ENCODE measurements around the gene C6orf120. TPM values are rescaled to one million over a fixed set of nuclear protein-coding genes. Genes with fewer than 3 reads are reported as not detected.

Gene C6orf120
- total RNA-seq, 1 donor from 2014 or later: 34.6 TPM

DNA sequence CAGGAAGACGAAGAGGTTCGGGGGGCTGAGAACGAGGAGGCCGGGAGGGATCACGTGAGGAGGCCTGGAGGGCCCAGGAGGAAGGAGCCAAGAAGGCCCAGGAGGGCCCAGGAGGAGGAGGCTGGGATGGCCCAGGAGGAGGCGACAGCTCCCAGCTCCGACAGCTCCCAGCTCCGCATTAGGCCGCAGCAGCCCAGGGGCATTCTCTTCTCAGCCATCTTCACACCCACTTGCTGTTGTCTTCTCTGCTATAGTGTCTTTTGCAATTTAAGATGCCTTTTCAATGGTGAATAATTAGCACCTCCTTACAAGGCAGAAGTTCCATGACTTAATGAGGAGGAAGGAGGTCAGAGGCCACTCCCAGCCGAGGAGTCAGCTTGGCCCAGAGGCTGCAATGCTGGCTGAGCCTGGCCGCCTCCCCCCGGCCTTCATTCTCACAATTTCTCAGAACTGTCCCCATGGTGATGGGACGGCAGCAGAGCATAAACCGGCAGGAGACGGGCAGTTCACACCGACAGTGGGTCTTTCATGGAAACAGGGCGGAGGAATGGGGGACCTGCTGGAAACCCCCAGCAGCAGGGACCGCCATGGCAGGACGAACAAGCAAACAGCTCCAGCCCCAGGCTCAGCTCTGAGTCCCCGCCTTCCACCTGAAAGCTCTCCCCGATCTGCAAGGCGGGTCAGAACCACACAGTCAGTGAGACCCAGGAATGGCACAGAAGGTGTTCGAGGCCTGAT, 45.2 kb upstream of the C6orf120 start:
- Histone ChIP-seq H3K9me3 (ENCODE audit: insufficient read depth, low read depth, low read length) (no peaks in the 10 kb centered on the region), H3K4me1 (ENCODE audit: insufficient read depth, low read length) (peaks cover 5% of the 10 kb centered on the region), H3K9ac (ENCODE audit: low read length) (no peak overlapping the region), H3K27ac (ENCODE audit: low read depth, low read length) (no peak overlapping the region), H4K20me1 (ENCODE audit: insufficient read depth, low read length) (no peaks in the 10 kb centered on the region), H3K27me3 (ENCODE audit: insufficient read depth, low read length) (no peaks in the 10 kb centered on the region), H3K36me3 (ENCODE audit: insufficient read depth, low read length) (peaks cover 9% of the 10 kb centered on the region), H2AFZ (ENCODE audit: low read depth, low read length) (no peak overlapping the region), H3K4me3 (ENCODE audit: insufficient read depth, low read depth, low read length) (no peak overlapping the region), H3K79me2 (ENCODE audit: insufficient read depth, low read length) (no peaks in the 10 kb centered on the region), H3K4me2 (ENCODE audit: low read length) (no peak overlapping the region)
- Mint-ChIP-seq H3K27ac (ENCODE audit: unreplicated experiment) (no peak overlapping the region), H3K27me3 (ENCODE audit: low read depth, unreplicated experiment) (no peaks in the 10 kb centered on the region), H3K9me3 (ENCODE audit: unreplicated experiment) (peaks cover 2% of the 10 kb centered on the region), H3K4me1 (ENCODE audit: low read depth, unreplicated experiment) (peaks cover 4% of the 10 kb centered on the region), H3K4me3 (ENCODE audit: unreplicated experiment) (no peak overlapping the region), H3K36me3 (ENCODE audit: low read depth, unreplicated experiment) (peaks cover 35% of the 10 kb centered on the region)
- TF ChIP-seq, protein P1, sequence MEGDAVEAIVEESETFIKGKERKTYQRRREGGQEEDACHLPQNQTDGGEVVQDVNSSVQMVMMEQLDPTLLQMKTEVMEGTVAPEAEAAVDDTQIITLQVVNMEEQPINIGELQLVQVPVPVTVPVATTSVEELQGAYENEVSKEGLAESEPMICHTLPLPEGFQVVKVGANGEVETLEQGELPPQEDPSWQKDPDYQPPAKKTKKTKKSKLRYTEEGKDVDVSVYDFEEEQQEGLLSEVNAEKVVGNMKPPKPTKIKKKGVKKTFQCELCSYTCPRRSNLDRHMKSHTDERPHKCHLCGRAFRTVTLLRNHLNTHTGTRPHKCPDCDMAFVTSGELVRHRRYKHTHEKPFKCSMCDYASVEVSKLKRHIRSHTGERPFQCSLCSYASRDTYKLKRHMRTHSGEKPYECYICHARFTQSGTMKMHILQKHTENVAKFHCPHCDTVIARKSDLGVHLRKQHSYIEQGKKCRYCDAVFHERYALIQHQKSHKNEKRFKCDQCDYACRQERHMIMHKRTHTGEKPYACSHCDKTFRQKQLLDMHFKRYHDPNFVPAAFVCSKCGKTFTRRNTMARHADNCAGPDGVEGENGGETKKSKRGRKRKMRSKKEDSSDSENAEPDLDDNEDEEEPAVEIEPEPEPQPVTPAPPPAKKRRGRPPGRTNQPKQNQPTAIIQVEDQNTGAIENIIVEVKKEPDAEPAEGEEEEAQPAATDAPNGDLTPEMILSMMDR (IDR thresholded peaks at IDR 0.05; ENCODE audit: insufficient read depth, low read depth, low read length): no peak
- TF ChIP-seq EZH2 (IDR thresholded peaks at IDR 0.05; ENCODE audit: insufficient read depth, low read length): no peak
- FAIRE-seq (no peak), DNase-seq (ENCODE audit: low read depth) (no peak)

DNA sequence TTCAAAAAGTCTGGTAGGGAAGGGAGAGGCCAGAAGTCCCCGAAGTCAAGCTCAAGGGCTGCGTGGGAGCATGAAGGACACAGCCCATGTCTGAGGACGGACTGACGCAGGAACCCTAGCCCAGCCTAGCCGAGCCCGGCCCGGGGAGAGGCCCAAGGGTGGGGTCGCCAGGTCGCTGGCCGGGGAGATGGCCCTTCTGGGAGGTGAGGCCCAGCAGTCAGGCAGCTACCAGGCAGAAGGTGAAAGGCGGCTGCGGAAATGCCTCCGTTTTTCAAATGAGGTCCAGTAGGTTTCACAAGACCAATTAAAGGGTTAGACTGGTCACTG, 44.7 kb upstream of the C6orf120 start:
- Histone ChIP-seq H2AFZ (ENCODE audit: low read depth, low read length) (no peak overlapping the region), H3K9ac (ENCODE audit: low read length) (no peak overlapping the region), H3K36me3 (ENCODE audit: insufficient read depth, low read length) (peaks cover 9% of the 10 kb centered on the region), H4K20me1 (ENCODE audit: insufficient read depth, low read length) (no peaks in the 10 kb centered on the region), H3K9me3 (ENCODE audit: insufficient read depth, low read depth, low read length) (no peaks in the 10 kb centered on the region), H3K4me2 (ENCODE audit: low read length) (no peak overlapping the region), H3K27ac (ENCODE audit: low read depth, low read length) (no peak overlapping the region), H3K27me3 (ENCODE audit: insufficient read depth, low read length) (no peaks in the 10 kb centered on the region), H3K4me1 (ENCODE audit: insufficient read depth, low read length) (peaks cover 5% of the 10 kb centered on the region), H3K4me3 (ENCODE audit: insufficient read depth, low read depth, low read length) (no peak overlapping the region), H3K79me2 (ENCODE audit: insufficient read depth, low read length) (no peaks in the 10 kb centered on the region)
- peaks cover 4% of the 10 kb centered on the region for H3K4me1 Mint-ChIP-seq (ENCODE audit: low read depth, unreplicated experiment)
- TF ChIP-seq, protein P1 (IDR thresholded peaks at IDR 0.05; ENCODE audit: insufficient read depth, low read depth, low read length): no peak
- TF ChIP-seq EZH2 (IDR thresholded peaks at IDR 0.05; ENCODE audit: insufficient read depth, low read length): no peak
- H3K4me3 Mint-ChIP-seq (ENCODE audit: unreplicated experiment): no peak overlapping the region
- peaks cover 35% of the 10 kb centered on the region for H3K36me3 Mint-ChIP-seq (ENCODE audit: low read depth, unreplicated experiment)
- H3K27ac Mint-ChIP-seq (ENCODE audit: unreplicated experiment): no peak overlapping the region
- no peaks in the 10 kb centered on the region for H3K27me3 Mint-ChIP-seq (ENCODE audit: low read depth, unreplicated experiment)
- no peak for DNase-seq (ENCODE audit: low read depth)
- no peak for FAIRE-seq
- peaks cover 2% of the 10 kb centered on the region for H3K9me3 Mint-ChIP-seq (ENCODE audit: unreplicated experiment)
